CD4-positive, alpha-beta memory T cell (primary cell): ENCODE data around the gene MICB. TPM values are rescaled to one million over a fixed set of nuclear protein-coding genes. Genes with fewer than 3 reads are reported as not detected.
A peak's percentile ranks its signal among the peaks of the same experiment; 100 is the strongest.

Source experiments
- CTCF ChIA-PET: fragments of 350-600 bp; sonication (Branson Sonifier 250); formaldehyde crosslinking; loops from one replicate; lab custom pipeline; 2021; ENCODE audit warnings: inconsistent platforms; ENCODE audit not compliant: partially characterized antibody; lab: Charles Lee
- POLR2A ChIA-PET: fragments of 350-600 bp; sonication (Branson Sonifier 250); formaldehyde crosslinking; loops from one replicate; lab custom pipeline; 2021; ENCODE audit not compliant: partially characterized antibody; lab: Charles Lee
- DNase-seq, 5 donors: peaks; one replicate each; pipeline versions ENCODE4 v3.0.0 to v3.0.0-alpha.2; 2020 to 2022; ENCODE audit warnings: mixed read lengths in 1 of 5
- H3K27ac ChIP-seq: one replicate; pipeline ENCODE4 v1.7.0; 2013; ENCODE audit warnings: low read depth, low read length
- H3K27me3 ChIP-seq: 2 replicates; pipeline ENCODE4 v1.7.0; 2013; ENCODE audit warnings: mild to moderate bottlenecking, low read length, moderate library complexity; ENCODE audit not compliant: insufficient read depth
- H3K36me3 ChIP-seq: 2 replicates; pipeline ENCODE4 v1.7.0; 2013; ENCODE audit warnings: mild to moderate bottlenecking, low read length, moderate library complexity; ENCODE audit not compliant: insufficient read depth
- H3K4me1 ChIP-seq: 2 replicates; pipeline ENCODE4 v1.7.0; 2013; ENCODE audit warnings: mild to moderate bottlenecking, low read length, moderate library complexity; ENCODE audit not compliant: insufficient read depth
- H3K4me3 ChIP-seq, 2 donors: one replicate each; pipeline ENCODE4 v1.7.0; 2013; ENCODE audit warnings: low read length in 2 of 2, mild to moderate bottlenecking in 1 of 2
- H3K9me3 ChIP-seq, 2 donors: one replicate each; pipeline ENCODE4 v1.7.0; 2013; ENCODE audit warnings: low read length in 2 of 2, control low read depth in 1 of 2; ENCODE audit not compliant: control insufficient read depth in 1 of 2
- H3K27ac Mint-ChIP-seq, 7 donors: one replicate each; pipeline ENCODE4 v1.8.0; 2020 to 2021; ENCODE audit warnings: mixed read lengths in 7 of 7, mild to moderate bottlenecking in 6 of 7, inconsistent platforms in 3 of 7, moderate library complexity in 3 of 7
- H3K27me3 Mint-ChIP-seq, 2 donors: one replicate each; pipeline ENCODE4 v1.8.0; 2020 to 2021; ENCODE audit warnings: mixed read lengths in 2 of 2
- H3K36me3 Mint-ChIP-seq, 2 donors: one replicate each; pipeline ENCODE4 v1.8.0; 2020 to 2021; ENCODE audit warnings: mixed read lengths in 2 of 2, inconsistent platforms in 1 of 2, mild to moderate bottlenecking in 1 of 2
- H3K4me1 Mint-ChIP-seq, 4 donors: one replicate each; pipeline ENCODE4 v1.8.0; 2020 to 2021; ENCODE audit warnings: mixed read lengths in 4 of 4, mild to moderate bottlenecking in 1 of 4
- H3K4me3 Mint-ChIP-seq, 8 donors: one replicate each; pipeline ENCODE4 v1.8.0; 2020 to 2021; ENCODE audit warnings: mixed read lengths in 8 of 8, mild to moderate bottlenecking in 7 of 8, moderate library complexity in 6 of 8, inconsistent platforms in 3 of 8
- H3K9me3 Mint-ChIP-seq, 8 donors: one replicate each; pipeline ENCODE4 v1.8.0; 2020 to 2021; ENCODE audit warnings: mixed read lengths in 8 of 8, mild to moderate bottlenecking in 5 of 8, inconsistent platforms in 3 of 8, moderate library complexity in 1 of 8
- intact Hi-C: fragments of 100-400 bp; cut with micrococcal nuclease; formaldehyde crosslinking; loops from one replicate; pipeline ENCODE4 v1.15.1; 2023
- polyA plus RNA-seq, 2 donors: library from polyadenylated mRNA; unstranded; fragments of 300-500 nt; fragmentation: Illumina TruSeq; gene quantifications; one replicate each; pipeline ENCODE4 v1.2.3, GENCODE V29; 2021
- total RNA-seq, 2 experiments: library from RNA; stranded (reverse); gene quantifications; one replicate each; pipeline ENCODE4 v1.2.3, GENCODE V29; 2021

MICB gene
- total and polyA plus RNA-seq, 4 experiments from 2014 or later, result 8.0 to 26.3 (median 16.5) TPM

GRCh38 chr6:31525932-31526591 is 28.1 kb downstream of the MICB start:
- POLR2A ChIA-PET, result interaction anchor here (0.6 to 5.6 kb wide), 2 partner anchors 14 to 1794 kb away, joined by 3 to 38 read pairs; partner anchors contain the start of gene DDX39B
- H3K4me3 ChIP-seq, result no peak overlapping the region
- peak overlapping the region in 3 of 7 donors; percentile 24 to 49 (median 42) for H3K27ac Mint-ChIP-seq

GRCh38 chr6:31528307-31528777 is 30.4 kb downstream of the MICB start:
- Mint-ChIP-seq H3K36me3 (peaks cover 25 to 37% of the 10 kb centered on the region in 2 donors), H3K27me3 (no peaks in the 10 kb centered on the region), H3K27ac (peak overlapping the region in 2 of 7 donors; percentile 52 to 62), H3K4me1 (peaks cover 3 to 14% (median 6%) of the 10 kb centered on the region in 4 donors), H3K9me3 (no peaks in the 10 kb centered on the region), H3K4me3 (no peak overlapping the region)
- Histone ChIP-seq H3K9me3 (no peaks in the 10 kb centered on the region), H3K4me3 (no peak overlapping the region), H3K4me1 (peaks cover 3% of the 10 kb centered on the region), H3K27me3 (no peaks in the 10 kb centered on the region), H3K36me3 (peaks cover 36% of the 10 kb centered on the region), H3K27ac (no peak overlapping the region)
- POLR2A ChIA-PET, result interaction anchor here (0.6 to 5.6 kb wide), 3 partner anchors 12 to 135 kb away, joined by 4 to 38 read pairs (median 4); partner anchors contain the start of gene DDX39B
- CTCF ChIA-PET, result no interaction called here
- no peak for DNase-seq
- intact Hi-C loops, result no loop called here

More at GRCh38 chr6:31525932-31526591, 28.1 kb downstream of the MICB start:
- no peak overlapping the region for H3K4me3 Mint-ChIP-seq
- no peak for DNase-seq
- intact Hi-C loops, result no loop called here
- CTCF ChIA-PET, result interaction anchor here (1.1 to 1.6 kb wide), 3 partner anchors 9 to 25 kb away, joined by 3 to 5 read pairs (median 4); partner anchors contain the start of gene DDX39B
- Histone ChIP-seq H3K36me3 (peaks cover 15% of the 10 kb centered on the region), H3K9me3 (no peaks in the 10 kb centered on the region), H3K27me3 (no peaks in the 10 kb centered on the region), H3K27ac (no peak overlapping the region), H3K4me1 (no peaks in the 10 kb centered on the region)
- H3K27me3 Mint-ChIP-seq, result peaks cover 0 to 2% of the 10 kb centered on the region in 2 donors
- H3K36me3 Mint-ChIP-seq, result peaks cover 10 to 19% of the 10 kb centered on the region in 2 donors
- H3K4me1 Mint-ChIP-seq, result peaks cover 0 to 6% (median 3%) of the 10 kb centered on the region in 4 donors
- H3K9me3 Mint-ChIP-seq, result no peaks in the 10 kb centered on the region

- no peaks in the 10 kb centered on the region for H3K9me3 Mint-ChIP-seq
- Histone ChIP-seq H3K4me1 (peaks cover 3% of the 10 kb centered on the region), H3K9me3 (no peaks in the 10 kb centered on the region), H3K36me3 (peaks cover 41% of the 10 kb centered on the region), H3K4me3 (no peak within 1 kb of the TSS), H3K27me3 (no peaks in the 10 kb centered on the region), H3K27ac (no peak within 1 kb of the TSS)
- intact Hi-C loops, result no loop called here
- ChIA-PET POLR2A (interaction anchor here (0.6 to 5.6 kb wide), 6 partner anchors 11 to 136 kb away, joined by 3 to 38 read pairs (median 4); partner anchors contain the start of genes DDX39B and MICB), CTCF (interaction anchor here (1.2 to 1.6 kb wide), 2 partner anchors 11 to 70 kb away, joined by 3 to 4 read pairs; no protein-coding TSS in a partner anchor)
- no peaks in the 10 kb centered on the region for H3K27me3 Mint-ChIP-seq
- no peak for DNase-seq
- peaks cover 4 to 16% (median 6%) of the 10 kb centered on the region in 4 donors for H3K4me1 Mint-ChIP-seq
- H3K36me3 Mint-ChIP-seq, result peaks cover 30 to 42% of the 10 kb centered on the region in 2 donors
- peak within 1 kb of the TSS in 3 of 7 donors; percentile 41 to 62 (median 52) for H3K27ac Mint-ChIP-seq
- H3K4me3 Mint-ChIP-seq, result no peak within 1 kb of the TSS
Measured at GRCh38 chr6:31528821-31529328, 30.9 kb downstream of the MICB start, which contains the start of gene MCCD1. Gene MCCD1 (plus strand): TSS chr6:31528962. CDS start chr6:31529015, 53 bp downstream.

DNA sequence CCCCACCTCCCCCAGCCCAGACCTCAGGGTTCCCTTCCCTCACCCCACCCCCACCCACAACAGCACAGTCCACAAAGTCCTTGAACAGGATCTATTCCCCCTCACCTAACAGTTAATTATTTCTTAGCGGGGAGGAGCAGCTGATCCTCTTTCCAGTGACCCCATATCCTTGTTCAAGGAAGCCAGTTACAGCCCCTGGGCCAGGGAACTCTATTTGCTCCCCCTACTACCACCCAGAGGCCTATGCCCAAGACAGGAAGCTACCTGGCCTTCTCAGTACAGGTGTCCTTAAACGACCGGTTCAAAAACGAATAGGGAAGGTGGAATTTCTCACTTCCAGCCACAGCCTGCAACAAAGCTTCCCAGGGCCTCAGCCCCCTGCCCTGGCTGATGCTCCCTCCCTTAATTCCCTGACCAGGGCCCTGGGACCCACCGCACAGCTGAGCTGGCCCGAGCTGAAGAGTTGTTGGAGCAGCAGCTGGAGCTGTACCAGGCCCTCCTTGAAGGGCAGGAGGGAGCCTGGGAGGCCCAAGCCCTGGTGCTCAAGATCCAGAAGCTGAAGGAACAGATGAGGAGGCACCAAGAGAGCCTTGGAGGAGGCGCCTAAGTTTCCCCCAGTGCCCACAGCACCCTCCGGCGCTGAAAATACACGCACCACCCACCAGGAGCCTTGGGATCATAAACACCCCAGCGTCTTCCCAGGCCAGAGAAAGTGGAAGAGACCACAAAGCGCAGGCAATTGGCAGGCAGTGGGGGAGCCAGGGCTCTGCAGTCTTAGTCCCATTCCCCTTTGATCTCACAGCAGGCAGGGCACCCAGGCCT is 31.6 kb downstream of the MICB start:
- H3K9me3 ChIP-seq, result no peaks in the 10 kb centered on the region
- H3K36me3 ChIP-seq, result peaks cover 48% of the 10 kb centered on the region
- no peak overlapping the region for H3K4me3 Mint-ChIP-seq
- POLR2A ChIA-PET, result interaction anchor here (0.8 to 5.6 kb wide), 5 partner anchors 11 to 37 kb away, joined by 3 to 38 read pairs (median 4); partner anchors contain the start of genes DDX39B and MICB
- H3K27me3 ChIP-seq, result no peaks in the 10 kb centered on the region
- intact Hi-C loops, result no loop called here
- no peaks in the 10 kb centered on the region for H3K27me3 Mint-ChIP-seq
- CTCF ChIA-PET, result interaction anchor here (1.2 to 1.6 kb wide), 2 partner anchors 12 to 69 kb away, joined by 3 to 4 read pairs; no protein-coding TSS in a partner anchor
- H3K27ac Mint-ChIP-seq, result no peak overlapping the region
- H3K4me1 Mint-ChIP-seq, result peaks cover 4 to 16% (median 6%) of the 10 kb centered on the region in 4 donors
- no peak overlapping the region for H3K4me3 ChIP-seq
- DNase-seq, result no peak
- peaks cover 37 to 48% of the 10 kb centered on the region in 2 donors for H3K36me3 Mint-ChIP-seq
- no peaks in the 10 kb centered on the region for H3K9me3 Mint-ChIP-seq
- H3K4me1 ChIP-seq, result peaks cover 3% of the 10 kb centered on the region
- no peak overlapping the region for H3K27ac ChIP-seq

DNA sequence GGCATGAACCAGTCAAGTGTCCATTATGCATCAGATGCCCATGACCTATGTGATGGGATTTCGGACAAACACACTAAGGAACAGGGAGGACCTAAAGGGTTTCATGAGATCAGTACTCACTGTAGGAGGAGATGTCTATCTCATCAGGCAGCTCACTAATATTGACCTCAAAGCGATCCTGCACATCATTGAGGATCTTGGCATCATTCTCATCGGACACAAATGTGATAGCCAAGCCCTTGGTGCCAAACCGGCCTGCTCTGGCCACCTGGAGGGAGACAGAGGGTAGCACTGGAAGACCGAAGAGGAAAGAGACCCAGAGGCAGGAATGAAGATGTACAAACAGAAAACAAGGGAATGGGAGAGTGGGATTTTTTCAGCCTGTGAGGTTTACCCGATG is 32.7 kb downstream of the MICB start:
- H3K4me3 ChIP-seq, result no peak overlapping the region
- Mint-ChIP-seq H3K4me1 (peaks cover 5 to 23% (median 7%) of the 10 kb centered on the region in 4 donors), H3K9me3 (no peaks in the 10 kb centered on the region), H3K36me3 (peaks cover 48 to 60% of the 10 kb centered on the region in 2 donors), H3K27me3 (no peaks in the 10 kb centered on the region), H3K4me3 (no peak overlapping the region), H3K27ac (peak overlapping the region in 2 of 7 donors; percentile 13 to 19)
- no peaks in the 10 kb centered on the region for H3K9me3 ChIP-seq
- intact Hi-C loops, result no loop called here
- H3K27me3 ChIP-seq, result no peaks in the 10 kb centered on the region
- CTCF ChIA-PET, result interaction anchor here (1.6 kb wide), 1 partner anchor 67 kb away, joined by 5 read pairs; no protein-coding TSS in a partner anchor
- no peak for DNase-seq
- H3K36me3 ChIP-seq, result peaks cover 59% of the 10 kb centered on the region
- H3K27ac ChIP-seq, result no peak overlapping the region
- H3K4me1 ChIP-seq, result peaks cover 3% of the 10 kb centered on the region
- POLR2A ChIA-PET, result no interaction called here

DNA sequence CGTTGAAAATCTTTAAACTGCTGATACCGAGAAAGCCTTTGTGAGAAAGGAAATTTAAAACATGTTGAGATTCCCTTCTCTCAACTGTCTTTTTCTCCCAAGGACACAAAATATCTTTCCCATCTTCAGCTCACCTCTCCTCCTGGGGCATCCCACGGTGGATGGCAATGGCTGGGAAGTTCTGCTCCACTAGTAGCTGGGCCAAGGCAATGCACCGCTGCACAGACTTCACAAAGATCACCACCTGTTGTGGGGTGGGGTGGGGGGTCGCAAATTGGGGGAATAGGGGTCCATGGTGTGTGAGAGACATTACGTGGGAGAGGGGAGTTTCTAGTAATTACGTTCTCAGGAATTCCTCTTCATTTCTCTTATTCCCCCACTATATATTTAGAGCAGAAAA is 33.2 kb downstream of the MICB start:
- peak overlapping the region in 1 of 7 donors; percentile 25 for H3K27ac Mint-ChIP-seq
- no peaks in the 10 kb centered on the region for H3K9me3 Mint-ChIP-seq
- no peak for DNase-seq
- peaks cover 53 to 65% of the 10 kb centered on the region in 2 donors for H3K36me3 Mint-ChIP-seq
- H3K27me3 ChIP-seq, result no peaks in the 10 kb centered on the region
- ChIA-PET POLR2A (interaction anchor here (2.1 kb wide), 1 partner anchor 10 kb away, joined by 12 read pairs; the partner anchor contains the start of gene DDX39B), CTCF (interaction anchor here (1.6 kb wide), 1 partner anchor 67 kb away, joined by 5 read pairs; no protein-coding TSS in a partner anchor)
- no peak overlapping the region for H3K27ac ChIP-seq
- H3K4me1 ChIP-seq, result peaks cover 3% of the 10 kb centered on the region
- H3K4me1 Mint-ChIP-seq, result peaks cover 10 to 26% (median 12%) of the 10 kb centered on the region in 4 donors
- H3K9me3 ChIP-seq, result no peaks in the 10 kb centered on the region
- no peaks in the 10 kb centered on the region for H3K27me3 Mint-ChIP-seq
- no peak overlapping the region for H3K4me3 Mint-ChIP-seq
- peaks cover 64% of the 10 kb centered on the region for H3K36me3 ChIP-seq
- no peak overlapping the region for H3K4me3 ChIP-seq
- intact Hi-C loops, result no loop called here
